HepG2 (cell line): Measurements from ENCODE around the gene TENM3.

Experiments
- CBFB ChIP-seq: sonication (generic); formaldehyde crosslinking; IDR thresholded peaks from 2 replicates; pipeline ENCODE4 v1.4.0; 2020; ENCODE audit warnings: missing genetic modification reagents
- EHMT2 ChIP-seq: fragments of 200-600 bp; sonication (generic); IDR thresholded peaks from 2 replicates; pipeline ENCODE4 v1.7.0; 2017; ENCODE audit warnings: antibody characterized with exemption, low read depth, low read length, borderline replicate concordance
- MAFF ChIP-seq: IDR thresholded peaks from 2 replicates; pipeline ENCODE4 v1.6.1; 2011; ENCODE audit warnings: low read depth, low read length, improper control_type of control experiment
- MYC ChIP-seq: sonication (generic); formaldehyde crosslinking; IDR thresholded peaks from 2 replicates; pipeline ENCODE4 v1.9.0; 2021; ENCODE audit warnings: missing genetic modification reagents, borderline replicate concordance
- MZF1 ChIP-seq: sonication (generic); formaldehyde crosslinking; IDR thresholded peaks from 2 replicates; pipeline ENCODE4 v1.8.1; 2023; ENCODE audit warnings: mild to moderate bottlenecking, missing genetic modification reagents, borderline replicate concordance
- POLR2AphosphoS5 ChIP-seq: IDR thresholded peaks from 2 replicates; pipeline ENCODE4 v1.6.1; 2012; ENCODE audit warnings: low read depth, low read length
- USF2 ChIP-seq, 2 experiments: sonication (generic) in 1 of 2; formaldehyde crosslinking in 1 of 2; IDR thresholded peaks; 2 replicates each; pipeline versions ENCODE4 v1.5.1 to v1.6.1; 2011 to 2020; ENCODE audit warnings: borderline replicate concordance in 1 of 2, low read depth in 1 of 2, low read length in 1 of 2, mild to moderate bottlenecking in 1 of 2, missing genetic modification reagents in 1 of 2, moderate library complexity in 1 of 2
- ZNF10 ChIP-seq: sonication (generic); formaldehyde crosslinking; IDR thresholded peaks from 2 replicates; pipeline ENCODE4 v1.4.0; 2020; ENCODE audit warnings: mild to moderate bottlenecking, low read depth, missing genetic modification reagents, borderline replicate concordance

GRCh38 chr4:182427554-182427953 lies 184.4 kb downstream of the TENM3 start:
- TF ChIP-seq EHMT2, result no peak
- TF ChIP-seq USF2 (IDR thresholded peaks at IDR 0.05; ENCODE audit: low read depth, low read length), result no peak
- no peak for TF ChIP-seq USF2 (CRISPR knock-in tag; IDR thresholded peaks at IDR 0.05; ENCODE audit: borderline replicate concordance)
- no peak for TF ChIP-seq MAFF
- TF ChIP-seq CBFB (CRISPR knock-in tag), result no peak
- TF ChIP-seq MZF1 (CRISPR knock-in tag), result no peak
- TF ChIP-seq ZNF10, result no peak
- no peak for TF ChIP-seq POLR2AphosphoS5
- TF ChIP-seq MYC (CRISPR knock-in tag), result no peak
